Activated CD4-positive, alpha-beta memory T cell treated with anti-CD3 and anti-CD28 coated beads, Interleukin-2, amount 10 ng/mL, durations not matched to agents 7 days and 5 days (primary cell): ENCODE data around the gene SYT9. TPM values are rescaled to one million over a fixed set of nuclear protein-coding genes. Genes with fewer than 3 reads are reported as not detected.
A peak's percentile ranks its signal among the peaks of the same experiment; 100 is the strongest.
"Not testable (repeated sequence)": the region's sequence is repeated elsewhere in the genome, so short reads cannot be mapped to it uniquely, and the experiment has no call there.

Experiments
- CTCF ChIA-PET: fragments of 350-600 bp; sonication (Branson Sonifier 250); formaldehyde crosslinking; loops from one replicate; lab custom pipeline; 2021; ENCODE audit warnings: antibody characterized with exemption, inconsistent platforms; lab: Charles Lee
- POLR2A ChIA-PET: fragments of 350-600 bp; sonication (Branson Sonifier 250); formaldehyde crosslinking; loops from one replicate; lab custom pipeline; 2021; ENCODE audit warnings: antibody characterized with exemption; lab: Charles Lee
- DNase-seq: peaks from one replicate; pipeline ENCODE4 v3.0.0-alpha.2; 2020
- H3K27ac Mint-ChIP-seq: one replicate; pipeline ENCODE4 v1.8.0; 2021; ENCODE audit warnings: mild to moderate bottlenecking, mixed read lengths
- H3K27me3 Mint-ChIP-seq: one replicate; pipeline ENCODE4 v1.8.0; 2021; ENCODE audit warnings: mixed read lengths
- H3K36me3 Mint-ChIP-seq: one replicate; pipeline ENCODE4 v1.8.0; 2021; ENCODE audit warnings: low read depth, mixed read lengths
- H3K4me1 Mint-ChIP-seq: one replicate; pipeline ENCODE4 v1.8.0; 2021; ENCODE audit warnings: mixed read lengths
- H3K4me3 Mint-ChIP-seq: one replicate; pipeline ENCODE4 v1.8.0; 2021; ENCODE audit warnings: mild to moderate bottlenecking, mixed read lengths
- H3K9me3 Mint-ChIP-seq: one replicate; pipeline ENCODE4 v1.8.0; 2021; ENCODE audit warnings: mixed read lengths
- total RNA-seq, 2 experiments: library from RNA; stranded (reverse); gene quantifications; one replicate each; pipeline ENCODE4 v1.2.3, GENCODE V29; 2021

SYT9 gene
- total RNA-seq, 2 experiments from 2014 or later = not detected

GRCh38 chr11:7321473-7322450 is 70.1 kb downstream of the SYT9 start:
- Mint-ChIP-seq H3K27me3 (peaks cover 3% of the 10 kb centered on the region), H3K36me3 (no peaks in the 10 kb centered on the region), H3K27ac (no peak overlapping the region)

GRCh38 chr11:7332451-7332850 is 80.7 kb downstream of the SYT9 start:
- POLR2A ChIA-PET = no interaction called here
- Mint-ChIP-seq H3K9me3 (no peaks in the 10 kb centered on the region), H3K4me3 (no peak overlapping the region), H3K27me3 (no peaks in the 10 kb centered on the region), H3K4me1 (no peaks in the 10 kb centered on the region), H3K36me3 (no peaks in the 10 kb centered on the region), H3K27ac (no peak overlapping the region)
- DNase-seq = no peak
- CTCF ChIA-PET = no interaction called here

More at GRCh38 chr11:7321473-7322450, 70.1 kb downstream of the SYT9 start:
- no peaks in the 10 kb centered on the region for H3K9me3 Mint-ChIP-seq
- DNase-seq = no peak
- ChIA-PET CTCF (no interaction called here), POLR2A (no interaction called here)
- H3K4me1 Mint-ChIP-seq = no peaks in the 10 kb centered on the region
- no peak overlapping the region for H3K4me3 Mint-ChIP-seq

DNA sequence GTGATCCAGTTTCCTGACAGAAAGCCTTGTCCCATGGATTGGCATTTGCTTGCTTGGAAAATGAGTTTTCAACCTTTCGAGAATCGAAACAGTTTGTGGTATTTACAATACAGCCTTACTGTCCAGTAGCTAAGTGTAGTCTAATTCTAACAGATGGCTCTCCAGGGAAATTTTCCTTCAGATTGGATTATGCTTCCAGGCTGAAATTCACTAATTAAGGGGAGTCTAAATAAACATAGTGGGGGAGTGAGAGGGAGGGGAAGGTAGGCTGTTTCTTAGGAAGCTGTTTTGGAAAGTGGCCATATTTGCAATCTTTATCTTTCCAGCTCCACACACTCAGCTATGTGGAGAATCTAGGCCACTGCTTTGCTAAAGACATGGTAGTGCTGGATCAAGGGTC is 81.3 kb downstream of the SYT9 start:
- no peak overlapping the region for H3K27ac Mint-ChIP-seq
- CTCF ChIA-PET = no interaction called here
- no peak overlapping the region for H3K4me3 Mint-ChIP-seq
- no peaks in the 10 kb centered on the region for H3K4me1 Mint-ChIP-seq
- no peaks in the 10 kb centered on the region for H3K36me3 Mint-ChIP-seq
- H3K27me3 Mint-ChIP-seq = peaks cover 2% of the 10 kb centered on the region
- no peak for DNase-seq
- H3K9me3 Mint-ChIP-seq = no peaks in the 10 kb centered on the region
- POLR2A ChIA-PET = no interaction called here

- H3K36me3 Mint-ChIP-seq, H3K4me1 Mint-ChIP-seq, POLR2A ChIA-PET, H3K27me3 Mint-ChIP-seq, H3K9me3 Mint-ChIP-seq, H3K27ac Mint-ChIP-seq, H3K4me3 Mint-ChIP-seq, DNase-seq, CTCF ChIA-PET: not testable (repeated sequence)
Observed at GRCh38 chr11:7335442-7335841, 83.7 kb downstream of the SYT9 start.

- no peak overlapping the region for H3K27ac Mint-ChIP-seq
- H3K27me3 Mint-ChIP-seq = peaks cover 15% of the 10 kb centered on the region
- ChIA-PET CTCF (no interaction called here), POLR2A (no interaction called here)
- H3K4me3 Mint-ChIP-seq = no peak overlapping the region
- H3K4me1 Mint-ChIP-seq = no peaks in the 10 kb centered on the region
- no peak for DNase-seq
- H3K9me3 Mint-ChIP-seq = no peaks in the 10 kb centered on the region
- H3K36me3 Mint-ChIP-seq = no peaks in the 10 kb centered on the region
Observed at GRCh38 chr11:7341551-7341950, 89.8 kb downstream of the SYT9 start.

DNA sequence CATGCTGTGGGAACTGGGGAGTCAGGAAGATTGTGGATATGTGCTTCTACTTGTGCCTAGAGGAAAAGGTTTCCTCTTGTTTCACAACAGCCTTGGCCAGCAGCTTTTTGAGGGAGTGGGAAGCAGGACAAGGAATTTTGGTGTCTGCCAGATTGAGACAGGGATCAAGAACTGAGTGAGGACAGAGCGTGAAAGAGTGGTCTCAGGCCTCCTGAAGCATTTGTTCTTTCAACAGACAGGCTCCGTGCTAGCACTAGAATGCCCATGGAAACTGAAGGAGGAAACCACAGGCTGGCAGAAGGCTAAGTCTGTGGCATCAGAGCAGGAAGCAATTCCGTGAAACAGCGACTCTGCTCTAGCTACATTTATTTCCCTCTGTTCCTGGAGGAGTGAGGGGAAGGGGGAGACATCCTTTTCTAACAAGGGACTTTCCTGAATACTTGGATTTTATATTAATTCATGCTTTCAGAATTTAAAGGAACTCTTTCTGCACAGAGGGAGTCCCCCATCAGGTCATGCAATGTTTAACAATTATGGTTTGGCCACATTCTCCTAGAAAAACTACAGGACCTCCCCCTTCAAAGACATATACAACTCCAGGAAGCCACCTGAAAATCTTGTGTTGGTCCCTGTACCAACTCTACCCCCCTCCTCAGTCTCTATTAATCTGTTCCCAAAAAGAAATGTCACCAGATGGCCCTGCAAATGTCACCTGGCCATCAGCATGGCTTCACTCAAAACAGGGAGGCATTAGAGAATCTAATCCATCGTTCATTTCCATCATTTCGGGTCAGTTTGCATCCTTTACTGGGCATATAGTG is 96.1 kb downstream of the SYT9 start:
- POLR2A ChIA-PET = no interaction called here
- Mint-ChIP-seq H3K27me3 (peaks cover 11% of the 10 kb centered on the region), H3K27ac (no peak overlapping the region), H3K9me3 (no peaks in the 10 kb centered on the region), H3K36me3 (no peaks in the 10 kb centered on the region), H3K4me1 (peaks cover 2% of the 10 kb centered on the region), H3K4me3 (no peak overlapping the region)
- CTCF ChIA-PET = no interaction called here
- DNase-seq = no peak

GRCh38 chr11:7348432-7349304 is 97.0 kb downstream of the SYT9 start:
- no peak overlapping the region for H3K4me3 Mint-ChIP-seq
- H3K36me3 Mint-ChIP-seq = no peaks in the 10 kb centered on the region
- no peaks in the 10 kb centered on the region for H3K9me3 Mint-ChIP-seq
- H3K27ac Mint-ChIP-seq = no peak overlapping the region
- H3K27me3 Mint-ChIP-seq = peaks cover 11% of the 10 kb centered on the region
- POLR2A ChIA-PET = no interaction called here
- H3K4me1 Mint-ChIP-seq = peaks cover 2% of the 10 kb centered on the region
- CTCF ChIA-PET = interaction anchor here (0.7 to 1.4 kb wide), 2 partner anchors 88 to 93 kb away, joined by 3 to 5 read pairs; no protein-coding TSS in a partner anchor
- DNase-seq = no peak

- H3K27ac Mint-ChIP-seq = no peak overlapping the region
Observed at GRCh38 chr11:7351228-7351627, 99.5 kb downstream of the SYT9 start.

DNA sequence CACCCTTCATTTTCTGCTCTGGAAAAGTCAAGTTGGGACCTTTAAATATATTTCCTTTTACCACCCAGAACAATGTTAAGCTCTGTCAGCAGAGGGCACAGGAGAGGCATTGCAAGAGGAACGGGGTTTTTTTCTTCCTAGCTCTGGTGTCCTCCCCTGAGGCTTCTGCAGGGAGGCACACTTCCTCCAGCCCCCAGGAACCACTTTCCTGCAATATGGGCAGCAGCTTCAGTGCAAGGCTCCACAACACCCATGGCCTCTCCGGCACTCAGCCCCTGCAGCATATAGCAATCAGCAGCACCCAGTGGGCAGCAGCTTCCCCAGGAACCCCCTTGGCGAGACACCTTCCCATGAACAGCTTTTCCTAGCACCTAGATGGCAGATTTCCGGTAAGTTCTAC is 101.4 kb downstream of the SYT9 start:
- peak; percentile 23 for DNase-seq
- H3K36me3 Mint-ChIP-seq = no peaks in the 10 kb centered on the region
- H3K9me3 Mint-ChIP-seq = no peaks in the 10 kb centered on the region
- H3K4me1 Mint-ChIP-seq = no peaks in the 10 kb centered on the region
- no peak overlapping the region for H3K27ac Mint-ChIP-seq
- no peak overlapping the region for H3K4me3 Mint-ChIP-seq
- CTCF ChIA-PET = interaction anchor here (1.0 to 2.8 kb wide), 8 partner anchors 84 to 342 kb away, joined by 3 to 33 read pairs (median 7); no protein-coding TSS in a partner anchor
- no peaks in the 10 kb centered on the region for H3K27me3 Mint-ChIP-seq
- POLR2A ChIA-PET = no interaction called here

More at GRCh38 chr11:7351228-7351627, 99.5 kb downstream of the SYT9 start:
- Mint-ChIP-seq H3K9me3 (no peaks in the 10 kb centered on the region), H3K4me1 (peaks cover 2% of the 10 kb centered on the region), H3K36me3 (no peaks in the 10 kb centered on the region), H3K27me3 (peaks cover 3% of the 10 kb centered on the region), H3K4me3 (no peak overlapping the region)
- ChIA-PET CTCF (interaction anchor here (1.1 to 2.8 kb wide), 2 partner anchors 91 to 94 kb away, joined by 3 to 33 read pairs; no protein-coding TSS in a partner anchor), POLR2A (no interaction called here)
- DNase-seq = no peak

DNA sequence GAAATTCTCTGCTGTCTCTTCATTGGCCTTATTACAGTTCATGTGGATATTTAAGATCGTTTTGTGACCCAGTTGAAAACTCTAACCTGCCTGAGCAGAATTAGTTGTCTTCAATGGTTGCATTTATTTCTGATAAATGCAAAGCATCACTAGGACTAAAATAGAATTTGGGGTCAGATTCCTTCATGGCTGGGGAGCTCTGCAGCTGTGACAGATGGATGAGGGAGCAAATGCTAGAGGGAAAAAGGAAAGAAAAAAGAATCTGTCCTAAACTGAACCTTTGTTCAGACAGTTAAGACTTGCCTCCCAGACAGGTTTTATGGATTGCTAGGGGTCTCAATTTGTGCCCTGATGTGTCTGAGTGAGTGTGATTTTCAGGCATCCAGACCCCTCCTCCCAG is 113.0 kb downstream of the SYT9 start:
- DNase-seq = no peak
- CTCF ChIA-PET = no interaction called here
- H3K27ac Mint-ChIP-seq = no peak overlapping the region
- no peak overlapping the region for H3K4me3 Mint-ChIP-seq
- no peaks in the 10 kb centered on the region for H3K36me3 Mint-ChIP-seq
- peaks cover 2% of the 10 kb centered on the region for H3K27me3 Mint-ChIP-seq
- POLR2A ChIA-PET = no interaction called here
- no peaks in the 10 kb centered on the region for H3K4me1 Mint-ChIP-seq
- no peaks in the 10 kb centered on the region for H3K9me3 Mint-ChIP-seq

DNA sequence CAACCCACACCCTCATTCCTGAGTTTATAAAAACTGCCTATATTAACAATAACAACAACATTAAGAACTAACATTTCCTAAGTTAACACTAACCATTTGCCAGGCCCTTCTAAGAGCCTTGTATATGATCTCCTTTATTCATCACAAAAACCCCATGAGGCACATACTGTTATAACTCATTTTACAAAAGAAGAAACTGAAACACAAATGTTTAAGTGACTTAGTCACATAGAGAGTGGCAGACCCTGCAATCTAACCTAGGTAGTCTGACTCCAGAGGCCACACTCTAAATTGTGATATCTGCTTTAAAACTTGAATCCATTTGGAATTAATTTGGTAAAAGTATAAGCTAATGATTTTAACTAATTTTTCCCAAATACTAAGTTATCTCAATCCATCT is 116.1 kb downstream of the SYT9 start:
- DNase-seq = no peak
- Mint-ChIP-seq H3K4me1 (no peaks in the 10 kb centered on the region), H3K36me3 (no peaks in the 10 kb centered on the region), H3K4me3 (no peak overlapping the region), H3K27ac (no peak overlapping the region), H3K27me3 (peaks cover 2% of the 10 kb centered on the region), H3K9me3 (no peaks in the 10 kb centered on the region)
- ChIA-PET POLR2A (no interaction called here), CTCF (no interaction called here)

DNA sequence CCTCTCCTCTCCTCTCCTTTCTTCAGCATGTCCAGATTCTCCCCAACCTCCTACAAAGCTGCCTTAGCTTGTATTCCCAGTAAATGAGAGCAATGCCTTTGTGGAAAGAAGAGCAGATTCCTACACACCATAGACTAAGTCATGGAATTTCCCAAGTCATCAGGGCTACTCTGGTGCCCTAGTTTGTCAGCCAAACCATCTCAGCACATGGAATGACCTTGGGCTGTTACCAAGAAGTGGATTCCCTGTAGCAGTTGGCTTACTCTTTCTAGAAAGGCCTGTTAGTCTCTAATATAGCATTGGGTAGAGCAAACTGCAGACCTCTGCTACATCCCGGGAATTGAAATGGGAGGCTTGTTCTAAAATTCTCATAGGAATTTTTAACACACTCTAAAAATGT is 124.7 kb downstream of the SYT9 start:
- H3K36me3 Mint-ChIP-seq = no peaks in the 10 kb centered on the region
- peaks cover 1% of the 10 kb centered on the region for H3K9me3 Mint-ChIP-seq
- H3K4me1 Mint-ChIP-seq = no peaks in the 10 kb centered on the region
- POLR2A ChIA-PET = no interaction called here
- CTCF ChIA-PET = no interaction called here
- DNase-seq = no peak
- no peak overlapping the region for H3K27ac Mint-ChIP-seq
- H3K4me3 Mint-ChIP-seq = no peak overlapping the region
- peaks cover 5% of the 10 kb centered on the region for H3K27me3 Mint-ChIP-seq
